Mammary microvascular endothelial cell (primary cell): ENCODE measurements around the gene GNA12. TPM values are rescaled to one million over a fixed set of nuclear protein-coding genes. Genes with fewer than 3 reads are reported as not detected.

ENCODE experiments used
- total RNA-seq: library from RNA; depleted of rRNA; stranded (reverse); fragments of >200 nt; gene quantifications from 2 replicates; pipeline ENCODE4 v1.2.3, GENCODE V29; 2015

The GNA12 gene, protein sequence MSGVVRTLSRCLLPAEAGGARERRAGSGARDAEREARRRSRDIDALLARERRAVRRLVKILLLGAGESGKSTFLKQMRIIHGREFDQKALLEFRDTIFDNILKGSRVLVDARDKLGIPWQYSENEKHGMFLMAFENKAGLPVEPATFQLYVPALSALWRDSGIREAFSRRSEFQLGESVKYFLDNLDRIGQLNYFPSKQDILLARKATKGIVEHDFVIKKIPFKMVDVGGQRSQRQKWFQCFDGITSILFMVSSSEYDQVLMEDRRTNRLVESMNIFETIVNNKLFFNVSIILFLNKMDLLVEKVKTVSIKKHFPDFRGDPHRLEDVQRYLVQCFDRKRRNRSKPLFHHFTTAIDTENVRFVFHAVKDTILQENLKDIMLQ
- 28.9 and 30.9 TPM in 2 replicates for total RNA-seq

DNA sequence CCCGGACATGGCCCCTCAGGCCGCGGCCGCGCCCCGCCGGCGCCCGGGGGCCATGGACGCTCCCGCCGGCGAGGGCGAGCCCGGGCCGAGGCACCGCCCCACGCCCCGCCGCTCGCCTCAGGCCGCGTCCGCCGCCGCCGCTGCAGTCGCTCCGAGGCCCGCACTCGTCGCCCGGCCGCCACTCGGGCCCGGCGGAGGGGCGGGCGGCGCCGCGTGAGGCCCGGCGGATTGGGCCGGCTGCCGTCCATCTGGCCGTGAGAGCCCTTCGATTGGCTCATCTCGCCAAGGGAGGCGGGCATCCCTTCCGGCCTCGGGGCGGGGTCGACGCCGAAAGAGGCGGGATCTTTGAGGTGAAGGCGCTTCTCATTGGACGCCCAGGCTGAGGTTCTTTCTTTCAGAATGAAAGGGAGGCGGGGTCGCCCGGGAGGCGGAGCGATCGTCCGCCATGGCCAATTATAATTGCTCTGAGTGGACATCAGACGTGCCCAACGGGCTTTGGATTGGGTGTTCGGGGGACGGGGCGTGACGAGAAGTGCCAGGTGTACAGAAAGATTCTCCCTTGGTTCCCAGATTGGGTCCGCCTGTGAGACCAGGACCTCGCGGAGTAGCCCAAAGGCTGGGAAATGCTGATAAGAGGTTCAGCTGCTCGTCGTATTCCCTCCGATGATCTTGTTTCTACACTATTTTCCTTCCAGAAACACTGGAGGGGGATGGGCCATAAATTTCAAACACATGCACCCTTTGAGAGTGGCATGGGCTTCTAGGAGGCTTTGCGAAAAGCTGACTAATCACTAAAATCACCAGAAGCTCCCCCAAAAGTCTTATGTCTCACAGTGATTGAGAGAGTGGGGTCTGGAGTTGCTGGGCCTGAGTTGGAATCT, at the start of gene GNA12:
TSS of gene GNA12 (minus strand) at position 156 of the 881 bp plus-strand sequence. CDS start at position 9, 147 bp downstream.

DNA sequence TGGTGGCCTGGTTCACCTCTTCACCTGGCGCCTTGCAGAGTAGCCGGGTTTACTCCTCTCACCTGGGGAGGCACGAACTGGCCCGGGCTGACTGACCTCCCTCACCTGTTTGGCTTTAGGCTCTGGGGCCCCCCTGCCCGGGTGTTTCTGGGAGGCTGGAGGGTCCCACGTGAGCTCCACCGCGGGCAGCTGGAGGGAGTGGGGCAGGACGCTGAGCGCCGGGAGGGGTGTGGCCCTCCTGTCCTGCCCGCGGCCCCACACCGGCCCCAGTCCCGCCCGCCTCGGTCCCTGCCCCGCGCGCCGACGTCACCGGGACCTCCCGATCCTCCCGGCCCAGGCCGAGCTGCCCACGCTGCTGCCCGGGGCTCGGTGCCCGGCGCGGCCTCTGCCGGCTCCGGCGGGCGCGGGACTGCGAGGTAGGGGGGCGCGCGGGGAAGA, 156.2 kb downstream of the GNA12 start, which contains the start of gene AMZ1:
TSS of gene AMZ1 (plus strand) at position 322 of the 438 bp plus-strand sequence. CDS start 12,250 bp downstream, outside the sequence.

Other genes starting within 250 kb of the GNA12 start
- 94.6 and 105 TPM in 2 replicates for gene TTYH3, start 212.3 kb downstream of the GNA12 start, total RNA-seq
- not detected in 2 replicates for gene AMZ1, start 156.1 kb downstream of the GNA12 start, total RNA-seq
- 0.25 and 0.27 TPM in 2 replicates for gene CARD11, start 199.6 kb upstream of the GNA12 start, total RNA-seq